A549 (cell line): ENCODE results near the gene NIT1.

Experiments used
- CHD4 ChIP-seq: fragments of 200-600 bp; sonication (generic); IDR thresholded peaks from 2 replicates; pipeline ENCODE4 v1.6.1; 2016; ENCODE audit warnings: antibody characterized with exemption, mild to moderate bottlenecking, borderline replicate concordance
- EP300 ChIP-seq, 2 experiments: fragments of >200 bp; sonication (Bioruptor Twin); formaldehyde crosslinking; IDR thresholded peaks; 2 replicates in 1 of 2; 3 replicates in 1 of 2; pipeline ENCODE4 v1.6.1; 2016 to 2017
- HEYL ChIP-seq: fragments of 250-450 bp; sonication (Bioruptor Pico); IDR thresholded peaks from 2 replicates; pipeline ENCODE4 v1.8.0; 2021; ENCODE audit warnings: mild to moderate bottlenecking, moderate library complexity
- HOXA7 ChIP-seq: fragments of 250-450 bp; sonication (Bioruptor Pico); IDR thresholded peaks from 2 replicates; pipeline ENCODE4 v1.5.0; 2020; ENCODE audit warnings: mild to moderate bottlenecking, moderate library complexity
- POLR2A ChIP-seq: IDR thresholded peaks from 2 replicates; pipeline ENCODE4 v1.6.1; 2012; ENCODE audit warnings: mild to moderate bottlenecking, low read length
- TF ChIP-seq, protein P1 (sequence below): fragments of >200 bp; sonication (Bioruptor Twin); formaldehyde crosslinking; IDR thresholded peaks from 3 replicates; pipeline ENCODE4 v1.5.1; 2016
- TF ChIP-seq, protein P2 (sequence below): IDR thresholded peaks from 2 replicates; pipeline ENCODE4 v1.6.1; 2012

DNA sequence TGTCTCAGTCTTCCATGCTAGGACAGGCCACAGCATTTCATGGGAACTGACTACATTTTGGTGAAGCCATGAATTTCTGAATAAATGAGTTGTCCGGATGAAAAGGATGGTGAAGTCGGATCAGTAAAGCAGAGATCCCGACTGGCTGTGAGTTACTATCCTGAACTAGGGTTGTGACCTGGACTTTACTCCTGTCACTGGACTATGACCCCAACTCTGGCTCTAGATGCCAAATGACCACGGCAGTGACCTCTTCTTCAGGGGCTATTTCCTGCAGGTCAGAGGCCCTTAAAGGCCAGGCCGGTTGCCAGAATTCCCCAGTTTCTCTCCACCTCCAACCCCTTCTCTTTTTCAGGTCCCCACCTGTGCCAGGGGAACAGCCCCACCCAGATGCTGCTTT lies 26.8 kb upstream of the NIT1 start:
- TF ChIP-seq HEYL (CRISPR knock-in tag): no peak
- TF ChIP-seq POLR2A: no peak
- TF ChIP-seq, protein P1, sequence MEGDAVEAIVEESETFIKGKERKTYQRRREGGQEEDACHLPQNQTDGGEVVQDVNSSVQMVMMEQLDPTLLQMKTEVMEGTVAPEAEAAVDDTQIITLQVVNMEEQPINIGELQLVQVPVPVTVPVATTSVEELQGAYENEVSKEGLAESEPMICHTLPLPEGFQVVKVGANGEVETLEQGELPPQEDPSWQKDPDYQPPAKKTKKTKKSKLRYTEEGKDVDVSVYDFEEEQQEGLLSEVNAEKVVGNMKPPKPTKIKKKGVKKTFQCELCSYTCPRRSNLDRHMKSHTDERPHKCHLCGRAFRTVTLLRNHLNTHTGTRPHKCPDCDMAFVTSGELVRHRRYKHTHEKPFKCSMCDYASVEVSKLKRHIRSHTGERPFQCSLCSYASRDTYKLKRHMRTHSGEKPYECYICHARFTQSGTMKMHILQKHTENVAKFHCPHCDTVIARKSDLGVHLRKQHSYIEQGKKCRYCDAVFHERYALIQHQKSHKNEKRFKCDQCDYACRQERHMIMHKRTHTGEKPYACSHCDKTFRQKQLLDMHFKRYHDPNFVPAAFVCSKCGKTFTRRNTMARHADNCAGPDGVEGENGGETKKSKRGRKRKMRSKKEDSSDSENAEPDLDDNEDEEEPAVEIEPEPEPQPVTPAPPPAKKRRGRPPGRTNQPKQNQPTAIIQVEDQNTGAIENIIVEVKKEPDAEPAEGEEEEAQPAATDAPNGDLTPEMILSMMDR: no peak
- TF ChIP-seq CHD4: no peak
- no peak for TF ChIP-seq HOXA7 (CRISPR knock-in tag)
- TF ChIP-seq, protein P2, sequence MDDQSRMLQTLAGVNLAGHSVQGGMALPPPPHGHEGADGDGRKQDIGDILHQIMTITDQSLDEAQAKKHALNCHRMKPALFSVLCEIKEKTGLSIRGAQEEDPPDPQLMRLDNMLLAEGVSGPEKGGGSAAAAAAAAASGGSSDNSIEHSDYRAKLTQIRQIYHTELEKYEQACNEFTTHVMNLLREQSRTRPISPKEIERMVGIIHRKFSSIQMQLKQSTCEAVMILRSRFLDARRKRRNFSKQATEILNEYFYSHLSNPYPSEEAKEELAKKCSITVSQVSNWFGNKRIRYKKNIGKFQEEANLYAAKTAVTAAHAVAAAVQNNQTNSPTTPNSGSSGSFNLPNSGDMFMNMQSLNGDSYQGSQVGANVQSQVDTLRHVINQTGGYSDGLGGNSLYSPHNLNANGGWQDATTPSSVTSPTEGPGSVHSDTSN: no peak
- no peak for TF ChIP-seq EP300 (IDR thresholded peaks at IDR 0.05)
